Thyroid gland (tissue), 4 donors: Measurements from ENCODE around the gene SDR42E2.

Experiments used
- CTCF ChIP-seq, 6 experiments: fragments of 200-600 bp in 3 of 6; fragments of 450-650 bp in 3 of 6; sonication (generic) in 3 of 6; IDR thresholded peaks; one replicate each; pipeline ENCODE4 v1.5.1; 2016 to 2019; ENCODE audit warnings: antibody characterized with exemption in 6 of 6, mild to moderate bottlenecking in 2 of 6, inconsistent platforms in 1 of 6, moderate library complexity in 1 of 6
- POLR2A ChIP-seq, 2 donors: fragments of 450-650 bp; IDR thresholded peaks; one replicate each; pipeline ENCODE4 v1.6.1; 2017; ENCODE audit warnings: antibody characterized with exemption in 2 of 2, mild to moderate bottlenecking in 2 of 2, moderate library complexity in 1 of 2

- TF ChIP-seq POLR2A (IDR thresholded peaks at IDR 0.05), result no peak
- no peak for TF ChIP-seq CTCF (IDR thresholded peaks at IDR 0.05)
These were observed 32.6 kb downstream of the SDR42E2 start for GRCh38 chr16:22194707-22195444.
